ENCODE data around the gene STX3. TPM values are rescaled to one million over a fixed set of nuclear protein-coding genes. Genes with fewer than 3 reads are reported as not detected.

Gene STX3
- total RNA-seq, 2 donors from 2014 or later = 25.7 to 32.2 TPM

Other genes starting within 250 kb of the STX3 start
- gene OR4D9, start 243.8 kb upstream of the STX3 start, total RNA-seq = not detected
- gene OSBP, start 139.6 kb upstream of the STX3 start, total RNA-seq = 10 to 100 TPM; 38.4 to 41.8 TPM
- gene PATL1, start 86.3 kb upstream of the STX3 start, total RNA-seq = 10 to 100 TPM in 1 of 2 donors, 1 to 10 TPM in 1; 9.3 to 16.3 TPM
- gene OR10V1, start 41.5 kb upstream of the STX3 start, total RNA-seq = not detected
- gene MRPL16, start 55.4 kb downstream of the STX3 start, total RNA-seq = 10 to 100 TPM; 23.6 to 28.1 TPM
- 1 to 10 TPM in 1 of 2 donors, not detected in 1; 1.8 TPM for gene CBLIF, start 90.1 kb downstream of the STX3 start, total RNA-seq
- gene TCN1, start 111.1 kb downstream of the STX3 start, total RNA-seq = not detected
- gene OOSP3, start 123.4 kb downstream of the STX3 start, total RNA-seq = not detected
- gene OOSP1, start 183.1 kb downstream of the STX3 start, total RNA-seq = not detected
- not detected for gene OOSP4A, start 208.7 kb downstream of the STX3 start, total RNA-seq

All from thoracic aorta (tissue), 2 donors.